Neural progenitor cell (in vitro differentiated cells): ENCODE measurements around the gene DOCK7. TPM values are rescaled to one million over a fixed set of nuclear protein-coding genes. Genes with fewer than 3 reads are reported as not detected.

ENCODE experiments used
- DNase-seq: peaks from one replicate; pipeline ENCODE4 v3.0.0-alpha.2; 2016; ENCODE audit warnings: low spot score
- H2AFZ ChIP-seq: fragments of 200-600 bp; sonication (generic); replicated peaks from 2 replicates; pipeline ENCODE4 v1.6.1; 2016; ENCODE audit warnings: antibody characterized with exemption
- H3F3A ChIP-seq: fragments of 200-600 bp; sonication (generic); 2 replicates; pipeline ENCODE4 v1.6.1; 2016; ENCODE audit warnings: antibody characterized with exemption, low read depth
- H3K27ac ChIP-seq: fragments of 200-600 bp; sonication (generic); 2 replicates; pipeline ENCODE4 v1.5.1; 2016; ENCODE audit warnings: mild to moderate bottlenecking
- H3K27me3 ChIP-seq: fragments of 200-600 bp; sonication (generic); 2 replicates; pipeline ENCODE4 v1.6.1; 2016; ENCODE audit warnings: mild to moderate bottlenecking, moderate library complexity
- H3K36me3 ChIP-seq: fragments of 200-600 bp; sonication (generic); 2 replicates; pipeline ENCODE4 v1.5.1; 2016
- H3K4me1 ChIP-seq: fragments of 200-600 bp; sonication (generic); 2 replicates; pipeline ENCODE4 v1.6.1; 2016; ENCODE audit warnings: mixed run types
- H3K4me2 ChIP-seq: fragments of 200-600 bp; sonication (generic); 2 replicates; pipeline ENCODE4 v1.6.1; 2016
- H3K4me3 ChIP-seq: fragments of 200-600 bp; sonication (generic); 2 replicates; pipeline ENCODE4 v1.5.1; 2016
- H3K79me2 ChIP-seq: fragments of 200-600 bp; sonication (generic); 2 replicates; pipeline ENCODE4 v1.6.1; 2016; ENCODE audit warnings: low read depth
- H3K9ac ChIP-seq: fragments of 200-600 bp; sonication (generic); 2 replicates; pipeline ENCODE4 v1.6.1; 2016
- H3K9me3 ChIP-seq: fragments of 200-600 bp; sonication (generic); 2 replicates; pipeline ENCODE4 v1.5.1; 2016; ENCODE audit warnings: low read depth
- H4K20me1 ChIP-seq: fragments of 200-600 bp; sonication (generic); 2 replicates; pipeline ENCODE4 v1.6.1; 2016; ENCODE audit warnings: low read depth
- H3K27ac Mint-ChIP-seq: 3 replicates; pipeline ENCODE4 v1.8.0; 2021; ENCODE audit warnings: mixed read lengths
- H3K27me3 Mint-ChIP-seq: 2 replicates; pipeline ENCODE4 v1.8.0; 2022; ENCODE audit warnings: low read depth, mild to moderate bottlenecking, inconsistent platforms, moderate library complexity, mixed read lengths; ENCODE audit not compliant: insufficient read depth
- H3K36me3 Mint-ChIP-seq: 3 replicates; pipeline ENCODE4 v1.8.0; 2021; ENCODE audit warnings: mixed read lengths
- H3K4me1 Mint-ChIP-seq: 3 replicates; pipeline ENCODE4 v1.8.0; 2021; ENCODE audit warnings: mixed read lengths
- H3K4me3 Mint-ChIP-seq: 3 replicates; pipeline ENCODE4 v1.8.0; 2021; ENCODE audit warnings: mild to moderate bottlenecking, moderate library complexity, mixed read lengths
- H3K9me3 Mint-ChIP-seq: 3 replicates; pipeline ENCODE4 v1.8.0; 2020; ENCODE audit warnings: mixed read lengths
- EZH2 ChIP-seq: fragments of 200-600 bp; sonication (generic); IDR thresholded peaks from 2 replicates; pipeline ENCODE4 v1.6.1; 2017; ENCODE audit warnings: antibody characterized with exemption, mild to moderate bottlenecking, moderate library complexity
- EZH2phosphoT487 ChIP-seq: fragments of 200-600 bp; sonication (generic); IDR thresholded peaks from 2 replicates; pipeline ENCODE4 v1.6.1; 2017; ENCODE audit warnings: antibody characterized with exemption
- total RNA-seq: library from RNA; depleted of rRNA; stranded (reverse); fragments of >200 nt; gene quantifications from 2 replicates; pipeline ENCODE4 v1.2.3, GENCODE V29; 2015; ENCODE audit warnings: low replicate concordance
- TF ChIP-seq, protein P1 (sequence below): fragments of 200-600 bp; sonication (generic); IDR thresholded peaks from 2 replicates; pipeline ENCODE4 v1.5.1; 2017; ENCODE audit warnings: antibody characterized with exemption, mild to moderate bottlenecking

The DOCK7 gene
- total RNA-seq, 1 donor from 2014 or later: 92.7 TPM

- Mint-ChIP-seq H3K4me3 (no peak overlapping the region), H3K4me1 (no peaks in the 10 kb centered on the region), H3K9me3 (no peaks in the 10 kb centered on the region), H3K36me3 (peaks cover 44% of the 10 kb centered on the region), H3K27me3 (no peaks in the 10 kb centered on the region), H3K27ac (no peak overlapping the region)
- H3K27me3 ChIP-seq: no peaks in the 10 kb centered on the region
- H3K27ac ChIP-seq: no peak overlapping the region
- no peaks in the 10 kb centered on the region for H3K9me3 ChIP-seq
- DNase-seq: no peak
- peaks cover 8% of the 10 kb centered on the region for H3K4me1 ChIP-seq
- no peak overlapping the region for H3K4me3 ChIP-seq
- peaks cover 17% of the 10 kb centered on the region for H3K36me3 ChIP-seq
- H3K4me2 ChIP-seq: no peak overlapping the region
- TF ChIP-seq EZH2phosphoT487 (no peak), EZH2 (no peak)
- TF ChIP-seq, protein P1, sequence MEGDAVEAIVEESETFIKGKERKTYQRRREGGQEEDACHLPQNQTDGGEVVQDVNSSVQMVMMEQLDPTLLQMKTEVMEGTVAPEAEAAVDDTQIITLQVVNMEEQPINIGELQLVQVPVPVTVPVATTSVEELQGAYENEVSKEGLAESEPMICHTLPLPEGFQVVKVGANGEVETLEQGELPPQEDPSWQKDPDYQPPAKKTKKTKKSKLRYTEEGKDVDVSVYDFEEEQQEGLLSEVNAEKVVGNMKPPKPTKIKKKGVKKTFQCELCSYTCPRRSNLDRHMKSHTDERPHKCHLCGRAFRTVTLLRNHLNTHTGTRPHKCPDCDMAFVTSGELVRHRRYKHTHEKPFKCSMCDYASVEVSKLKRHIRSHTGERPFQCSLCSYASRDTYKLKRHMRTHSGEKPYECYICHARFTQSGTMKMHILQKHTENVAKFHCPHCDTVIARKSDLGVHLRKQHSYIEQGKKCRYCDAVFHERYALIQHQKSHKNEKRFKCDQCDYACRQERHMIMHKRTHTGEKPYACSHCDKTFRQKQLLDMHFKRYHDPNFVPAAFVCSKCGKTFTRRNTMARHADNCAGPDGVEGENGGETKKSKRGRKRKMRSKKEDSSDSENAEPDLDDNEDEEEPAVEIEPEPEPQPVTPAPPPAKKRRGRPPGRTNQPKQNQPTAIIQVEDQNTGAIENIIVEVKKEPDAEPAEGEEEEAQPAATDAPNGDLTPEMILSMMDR: no peak
- H2AFZ ChIP-seq: no peak overlapping the region
- H4K20me1 ChIP-seq: no peaks in the 10 kb centered on the region
- no peaks in the 10 kb centered on the region for H3F3A ChIP-seq
- no peak overlapping the region for H3K9ac ChIP-seq
- no peaks in the 10 kb centered on the region for H3K79me2 ChIP-seq
Observed at GRCh38 chr1:62628506-62628905, 59.7 kb downstream of the DOCK7 start.

- Histone ChIP-seq H3F3A (no peaks in the 10 kb centered on the region), H2AFZ (no peak overlapping the region), H3K27ac (no peak overlapping the region), H3K4me3 (no peak overlapping the region), H3K4me2 (no peak overlapping the region), H3K9ac (no peak overlapping the region), H3K36me3 (peaks cover 6% of the 10 kb centered on the region), H3K9me3 (no peaks in the 10 kb centered on the region), H3K79me2 (no peaks in the 10 kb centered on the region), H3K27me3 (no peaks in the 10 kb centered on the region), H4K20me1 (no peaks in the 10 kb centered on the region), H3K4me1 (peaks cover 8% of the 10 kb centered on the region)
- Mint-ChIP-seq H3K27ac (no peak overlapping the region), H3K9me3 (no peaks in the 10 kb centered on the region), H3K27me3 (no peaks in the 10 kb centered on the region), H3K4me3 (no peak overlapping the region), H3K4me1 (no peaks in the 10 kb centered on the region), H3K36me3 (peaks cover 26% of the 10 kb centered on the region)
- no peak for DNase-seq
- no peak for TF ChIP-seq EZH2
- no peak for TF ChIP-seq EZH2phosphoT487
- TF ChIP-seq, protein P1: no peak
Observed at GRCh38 chr1:62625415-62625814, 62.8 kb downstream of the DOCK7 start.

DNA sequence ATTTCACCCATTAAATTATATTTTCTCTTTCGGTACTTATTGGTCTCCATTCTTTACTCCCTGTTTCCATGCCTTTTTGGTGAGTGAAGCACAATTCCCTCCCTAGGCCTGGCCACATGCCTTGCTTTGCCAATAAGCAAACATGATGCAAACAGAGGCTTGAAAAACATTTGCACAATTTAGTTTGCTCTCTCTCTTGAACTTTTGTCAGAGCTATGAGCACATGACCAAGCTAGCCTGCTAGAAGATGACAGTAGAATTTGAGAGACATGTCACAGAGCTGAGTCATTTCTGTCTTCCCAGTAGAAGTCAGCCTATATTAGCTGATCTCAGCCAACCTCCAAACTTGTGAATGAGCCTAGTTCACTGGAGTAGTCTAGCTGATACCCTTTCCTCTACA lies 66.3 kb downstream of the DOCK7 start:
- no peak overlapping the region for H2AFZ ChIP-seq
- H3K79me2 ChIP-seq: no peaks in the 10 kb centered on the region
- H3K27me3 Mint-ChIP-seq: peaks cover 2% of the 10 kb centered on the region
- no peaks in the 10 kb centered on the region for H3K9me3 ChIP-seq
- H3K4me2 ChIP-seq: no peak overlapping the region
- peaks cover 11% of the 10 kb centered on the region for H3K36me3 ChIP-seq
- H3K27me3 ChIP-seq: no peaks in the 10 kb centered on the region
- peaks cover 16% of the 10 kb centered on the region for H3K36me3 Mint-ChIP-seq
- no peak for DNase-seq
- H3K27ac ChIP-seq: peak overlapping the region; percentile 39
- TF ChIP-seq, protein P1: no peak
- TF ChIP-seq EZH2 (no peak), EZH2phosphoT487 (no peak)
- no peak overlapping the region for H3K9ac ChIP-seq
- no peak overlapping the region for H3K27ac Mint-ChIP-seq
- no peaks in the 10 kb centered on the region for H4K20me1 ChIP-seq
- H3K4me1 ChIP-seq: peaks cover 8% of the 10 kb centered on the region
- H3K9me3 Mint-ChIP-seq: no peaks in the 10 kb centered on the region
- no peak overlapping the region for H3K4me3 ChIP-seq
- H3K4me3 Mint-ChIP-seq: no peak overlapping the region
- H3F3A ChIP-seq: no peaks in the 10 kb centered on the region
- H3K4me1 Mint-ChIP-seq: no peaks in the 10 kb centered on the region

DNA sequence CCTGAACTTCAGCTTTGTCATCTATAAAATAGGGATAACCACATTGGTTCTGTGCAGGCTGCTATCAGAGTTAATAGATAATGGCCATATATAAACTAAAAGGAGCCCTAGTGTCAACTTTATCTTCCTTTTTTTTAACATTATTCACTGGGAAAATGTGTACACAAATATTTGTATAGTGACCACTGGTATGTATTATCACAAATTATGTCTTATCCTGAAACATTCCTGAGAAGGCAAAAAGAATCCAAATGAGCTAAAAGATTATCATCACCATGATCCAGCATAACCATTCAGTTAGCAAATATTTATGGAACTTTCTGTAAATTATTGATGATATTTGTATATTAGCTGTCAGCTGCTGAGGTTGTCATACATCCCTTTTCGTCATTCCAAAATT lies 74.3 kb downstream of the DOCK7 start:
- Mint-ChIP-seq H3K27me3 (no peaks in the 10 kb centered on the region), H3K4me3 (no peak overlapping the region), H3K36me3 (peaks cover 6% of the 10 kb centered on the region), H3K27ac (no peak overlapping the region), H3K9me3 (no peaks in the 10 kb centered on the region), H3K4me1 (no peaks in the 10 kb centered on the region)
- no peak for DNase-seq
- Histone ChIP-seq H2AFZ (no peak overlapping the region), H3K9ac (no peak overlapping the region), H4K20me1 (no peaks in the 10 kb centered on the region), H3F3A (no peaks in the 10 kb centered on the region), H3K4me2 (no peak overlapping the region), H3K79me2 (no peaks in the 10 kb centered on the region), H3K36me3 (peaks cover 9% of the 10 kb centered on the region), H3K4me3 (no peak overlapping the region), H3K27me3 (no peaks in the 10 kb centered on the region), H3K9me3 (no peaks in the 10 kb centered on the region), H3K27ac (no peak overlapping the region), H3K4me1 (no peaks in the 10 kb centered on the region)
- TF ChIP-seq, protein P1: no peak
- no peak for TF ChIP-seq EZH2
